ENCODE measurements around the gene CFAP299.

DNA sequence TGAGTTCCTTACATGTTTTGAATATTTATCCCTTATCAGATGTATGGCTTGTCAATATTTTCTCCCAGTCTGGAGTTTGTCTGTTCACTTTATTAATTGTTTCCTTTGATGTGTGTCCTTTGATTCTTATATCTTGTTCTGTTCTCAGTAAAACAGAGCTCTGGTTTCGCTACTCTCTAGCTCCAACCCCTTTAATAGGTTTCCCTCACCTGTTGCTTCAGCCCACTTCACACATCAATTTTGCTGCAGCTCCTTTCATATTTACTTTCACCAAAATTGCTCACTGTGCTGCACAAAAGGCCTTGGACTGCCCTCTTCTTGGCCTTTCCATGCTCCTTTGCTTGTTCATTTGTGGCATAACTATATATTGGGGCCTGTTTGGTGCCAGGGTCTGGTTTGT is 85.1 kb downstream of the CFAP299 start:
- TF ChIP-seq, protein P1, sequence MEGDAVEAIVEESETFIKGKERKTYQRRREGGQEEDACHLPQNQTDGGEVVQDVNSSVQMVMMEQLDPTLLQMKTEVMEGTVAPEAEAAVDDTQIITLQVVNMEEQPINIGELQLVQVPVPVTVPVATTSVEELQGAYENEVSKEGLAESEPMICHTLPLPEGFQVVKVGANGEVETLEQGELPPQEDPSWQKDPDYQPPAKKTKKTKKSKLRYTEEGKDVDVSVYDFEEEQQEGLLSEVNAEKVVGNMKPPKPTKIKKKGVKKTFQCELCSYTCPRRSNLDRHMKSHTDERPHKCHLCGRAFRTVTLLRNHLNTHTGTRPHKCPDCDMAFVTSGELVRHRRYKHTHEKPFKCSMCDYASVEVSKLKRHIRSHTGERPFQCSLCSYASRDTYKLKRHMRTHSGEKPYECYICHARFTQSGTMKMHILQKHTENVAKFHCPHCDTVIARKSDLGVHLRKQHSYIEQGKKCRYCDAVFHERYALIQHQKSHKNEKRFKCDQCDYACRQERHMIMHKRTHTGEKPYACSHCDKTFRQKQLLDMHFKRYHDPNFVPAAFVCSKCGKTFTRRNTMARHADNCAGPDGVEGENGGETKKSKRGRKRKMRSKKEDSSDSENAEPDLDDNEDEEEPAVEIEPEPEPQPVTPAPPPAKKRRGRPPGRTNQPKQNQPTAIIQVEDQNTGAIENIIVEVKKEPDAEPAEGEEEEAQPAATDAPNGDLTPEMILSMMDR (conservative IDR thresholded peaks at IDR 0.05; ENCODE audit: low read depth, low read length) = no peak
- no peak for TF ChIP-seq EZH2 (IDR thresholded peaks at IDR 0.05; ENCODE audit: borderline replicate concordance, low read depth, low read length, poor library complexity, severe bottlenecking)
